CD4-positive, CD25-positive, alpha-beta regulatory T cell (primary cell): Measurements from ENCODE around the gene PDE7B. TPM values are rescaled to one million over a fixed set of nuclear protein-coding genes. Genes with fewer than 3 reads are reported as not detected.
A peak's percentile ranks its signal among the peaks of the same experiment; 100 is the strongest.

Experiments
- ATAC-seq, 2 donors: fragments of 150-1000 bp; cut with Tn5 transposase; one replicate each; pipeline ENCODE4 v1.10.0; 2021; ENCODE audit warnings: low read depth in 2 of 2, moderate number of reproducible peaks in 2 of 2, moderate library complexity in 1 of 2
- DNase-seq, 3 donors: peaks; one replicate each; pipeline versions ENCODE4 v3.0.0 to v3.0.0-alpha.2; 2012 to 2022; ENCODE audit warnings: mixed read lengths in 1 of 3
- H3K27ac ChIP-seq: one replicate; pipeline ENCODE4 v1.7.0; 2013; ENCODE audit warnings: mild to moderate bottlenecking, low read length; ENCODE audit not compliant: insufficient read depth, poor library complexity, severe bottlenecking
- H3K27me3 ChIP-seq: one replicate; pipeline ENCODE4 v1.7.0; 2013; ENCODE audit warnings: low read length; ENCODE audit not compliant: control insufficient read depth, insufficient read depth
- H3K36me3 ChIP-seq: one replicate; pipeline ENCODE4 v1.7.0; 2013; ENCODE audit warnings: mild to moderate bottlenecking, low read length, moderate library complexity; ENCODE audit not compliant: control insufficient read depth, insufficient read depth
- H3K4me1 ChIP-seq: 2 replicates; pipeline ENCODE4 v1.7.0; 2013; ENCODE audit warnings: mild to moderate bottlenecking, low read length; ENCODE audit not compliant: insufficient read depth, control insufficient read depth, poor library complexity, severe bottlenecking
- H3K4me3 ChIP-seq: one replicate; pipeline ENCODE4 v1.7.0; 2013; ENCODE audit warnings: low read depth, mild to moderate bottlenecking, low read length, moderate library complexity
- H3K9me3 ChIP-seq, 2 experiments: 1 replicate in 1 of 2; 2 replicates in 1 of 2; pipeline ENCODE4 v1.7.0; 2013; ENCODE audit warnings: low read length in 2 of 2, mild to moderate bottlenecking in 1 of 2, moderate library complexity in 1 of 2; ENCODE audit not compliant: control insufficient read depth in 2 of 2
- H3K27ac Mint-ChIP-seq, 3 donors: one replicate each; pipeline ENCODE4 v1.8.0; 2020 to 2022; ENCODE audit warnings: mild to moderate bottlenecking in 3 of 3, mixed read lengths in 3 of 3, moderate library complexity in 2 of 3
- H3K27me3 Mint-ChIP-seq: one replicate; pipeline ENCODE4 v1.8.0; 2022; ENCODE audit warnings: mild to moderate bottlenecking, mixed read lengths
- H3K36me3 Mint-ChIP-seq: one replicate; pipeline ENCODE4 v1.8.0; 2020; ENCODE audit warnings: mixed read lengths
- H3K4me1 Mint-ChIP-seq, 4 donors: one replicate each; pipeline ENCODE4 v1.8.0; 2020 to 2022; ENCODE audit warnings: mixed read lengths in 4 of 4, mild to moderate bottlenecking in 1 of 4
- H3K4me3 Mint-ChIP-seq, 4 donors: one replicate each; pipeline ENCODE4 v1.8.0; 2020 to 2022; ENCODE audit warnings: mild to moderate bottlenecking in 4 of 4, mixed read lengths in 4 of 4, moderate library complexity in 3 of 4
- H3K9me3 Mint-ChIP-seq, 7 donors: one replicate each; pipeline ENCODE4 v1.8.0; 2020 to 2022; ENCODE audit warnings: mixed read lengths in 7 of 7, mild to moderate bottlenecking in 3 of 7, moderate library complexity in 2 of 7
- polyA plus RNA-seq, 4 donors: library from polyadenylated mRNA; unstranded; fragments of 300-500 nt; fragmentation: Illumina TruSeq; gene quantifications; one replicate each; pipeline ENCODE4 v1.2.3, GENCODE V29; 2021
- total RNA-seq: library from RNA; stranded (reverse); gene quantifications from one replicate; pipeline ENCODE4 v1.2.3, GENCODE V29; 2022

The PDE7B gene
- total and polyA plus RNA-seq, 5 donors from 2014 or later, result 0.03 to 0.25 (median 0.07) TPM; not detected in 1

GRCh38 chr6:135953818-135954217 is 102.3 kb downstream of the PDE7B start:
- DNase-seq (no peak), ATAC-seq (no peak)
- no peaks in the 10 kb centered on the region for H3K4me1 ChIP-seq
- no peak overlapping the region for H3K4me3 ChIP-seq
- no peaks in the 10 kb centered on the region for H3K36me3 ChIP-seq
- H3K9me3 ChIP-seq, result no peaks in the 10 kb centered on the region
- Mint-ChIP-seq H3K9me3 (no peaks in the 10 kb centered on the region), H3K27me3 (no peaks in the 10 kb centered on the region), H3K4me1 (no peaks in the 10 kb centered on the region), H3K27ac (no peak overlapping the region), H3K36me3 (no peaks in the 10 kb centered on the region), H3K4me3 (no peak overlapping the region)
- H3K27me3 ChIP-seq, result no peaks in the 10 kb centered on the region
- H3K27ac ChIP-seq, result no peak overlapping the region

- Mint-ChIP-seq H3K36me3 (no peaks in the 10 kb centered on the region), H3K27ac (no peak overlapping the region), H3K9me3 (no peaks in the 10 kb centered on the region), H3K4me3 (no peak overlapping the region), H3K4me1 (no peaks in the 10 kb centered on the region), H3K27me3 (no peaks in the 10 kb centered on the region)
- DNase-seq (no peak), ATAC-seq (no peak)
- Histone ChIP-seq H3K4me1 (no peaks in the 10 kb centered on the region), H3K4me3 (no peak overlapping the region), H3K27ac (no peak overlapping the region), H3K9me3 (no peaks in the 10 kb centered on the region), H3K27me3 (no peaks in the 10 kb centered on the region), H3K36me3 (no peaks in the 10 kb centered on the region)
Observed at GRCh38 chr6:135955099-135955498, 103.6 kb downstream of the PDE7B start.

DNA sequence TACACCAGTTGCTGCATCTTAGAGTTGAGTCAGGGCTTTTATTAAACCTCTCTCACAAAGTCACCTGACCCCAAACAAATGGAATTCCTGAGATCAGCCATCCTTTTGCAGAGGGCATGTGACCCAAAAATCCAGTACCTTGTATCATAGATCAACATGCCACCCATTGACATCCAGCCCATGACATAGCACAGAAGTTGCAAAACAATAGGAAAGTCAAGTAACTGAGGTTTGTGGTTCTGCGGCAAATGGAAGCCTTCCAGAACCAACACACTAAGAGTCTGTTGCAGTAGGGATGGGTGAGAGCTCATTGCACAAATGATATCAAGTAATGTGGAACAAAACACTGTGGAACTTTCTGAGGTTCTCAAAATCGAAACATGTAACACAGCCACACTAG is 111.2 kb downstream of the PDE7B start:
- ATAC-seq, result no peak
- Mint-ChIP-seq H3K27me3 (no peaks in the 10 kb centered on the region), H3K9me3 (peaks cover 0 to 8% (median 2%) of the 10 kb centered on the region in 7 donors), H3K27ac (no peak overlapping the region), H3K4me1 (no peaks in the 10 kb centered on the region), H3K4me3 (no peak overlapping the region), H3K36me3 (no peaks in the 10 kb centered on the region)
- Histone ChIP-seq H3K4me3 (no peak overlapping the region), H3K9me3 (no peaks in the 10 kb centered on the region), H3K4me1 (no peaks in the 10 kb centered on the region), H3K27me3 (no peaks in the 10 kb centered on the region), H3K36me3 (no peaks in the 10 kb centered on the region), H3K27ac (no peak overlapping the region)
- DNase-seq, result no peak

DNA sequence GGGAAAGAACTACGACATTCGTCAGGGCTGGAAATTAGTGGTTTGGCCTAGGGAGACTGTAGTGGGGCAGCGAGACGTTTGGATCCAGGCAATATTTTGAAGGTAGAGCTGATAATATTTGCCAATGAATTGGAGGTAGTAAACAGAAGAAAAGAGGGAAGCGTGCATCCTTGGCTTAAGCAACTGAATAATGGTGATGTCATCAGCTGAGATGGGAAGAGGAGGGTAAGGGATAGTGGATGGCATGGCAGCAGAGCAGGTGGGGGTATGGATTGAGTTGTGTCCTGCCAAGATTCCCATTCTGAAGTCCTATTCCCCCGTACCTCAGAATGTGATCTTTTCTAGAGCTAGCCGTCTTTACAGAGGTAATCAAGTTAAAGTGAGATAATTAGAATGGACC is 119.2 kb downstream of the PDE7B start:
- Histone ChIP-seq H3K36me3 (no peaks in the 10 kb centered on the region), H3K4me3 (no peak overlapping the region), H3K4me1 (no peaks in the 10 kb centered on the region), H3K9me3 (no peaks in the 10 kb centered on the region), H3K27me3 (no peaks in the 10 kb centered on the region), H3K27ac (no peak overlapping the region)
- no peak for DNase-seq
- no peak overlapping the region for H3K4me3 Mint-ChIP-seq
- no peak overlapping the region for H3K27ac Mint-ChIP-seq
- no peak for ATAC-seq
- H3K36me3 Mint-ChIP-seq, result no peaks in the 10 kb centered on the region
- peaks cover 0 to 3% (median 0%) of the 10 kb centered on the region in 7 donors for H3K9me3 Mint-ChIP-seq
- no peaks in the 10 kb centered on the region for H3K27me3 Mint-ChIP-seq
- peaks cover 0 to 2% (median 0%) of the 10 kb centered on the region in 4 donors for H3K4me1 Mint-ChIP-seq

DNA sequence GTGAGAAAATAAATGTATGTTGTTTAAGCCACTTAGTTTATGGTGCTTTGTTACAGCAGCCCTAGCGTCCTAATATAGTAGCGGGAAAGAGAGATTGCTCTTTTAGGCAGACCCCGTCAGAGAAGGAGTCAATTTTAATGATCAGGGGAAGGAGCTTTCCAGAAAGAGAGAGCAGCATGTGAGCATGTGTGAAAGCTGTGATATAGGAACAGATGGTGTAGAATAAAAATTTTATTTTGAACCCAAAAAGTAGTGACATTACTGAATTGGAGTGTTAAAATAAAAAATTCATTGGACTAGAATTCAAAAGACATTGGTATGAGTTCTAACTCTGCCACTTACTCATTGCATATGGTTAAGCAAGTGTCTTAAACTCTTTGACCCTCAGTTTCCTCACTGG is 119.8 kb downstream of the PDE7B start:
- ATAC-seq (no peak), DNase-seq (no peak)
- no peak overlapping the region for H3K27ac Mint-ChIP-seq
- no peaks in the 10 kb centered on the region for H3K36me3 Mint-ChIP-seq
- Histone ChIP-seq H3K4me1 (no peaks in the 10 kb centered on the region), H3K36me3 (no peaks in the 10 kb centered on the region), H3K9me3 (no peaks in the 10 kb centered on the region), H3K27ac (no peak overlapping the region), H3K27me3 (no peaks in the 10 kb centered on the region), H3K4me3 (no peak overlapping the region)
- H3K9me3 Mint-ChIP-seq, result peaks cover 0 to 3% (median 0%) of the 10 kb centered on the region in 7 donors
- peaks cover 0 to 2% (median 0%) of the 10 kb centered on the region in 4 donors for H3K4me1 Mint-ChIP-seq
- H3K27me3 Mint-ChIP-seq, result peaks cover 4% of the 10 kb centered on the region
- no peak overlapping the region for H3K4me3 Mint-ChIP-seq

DNA sequence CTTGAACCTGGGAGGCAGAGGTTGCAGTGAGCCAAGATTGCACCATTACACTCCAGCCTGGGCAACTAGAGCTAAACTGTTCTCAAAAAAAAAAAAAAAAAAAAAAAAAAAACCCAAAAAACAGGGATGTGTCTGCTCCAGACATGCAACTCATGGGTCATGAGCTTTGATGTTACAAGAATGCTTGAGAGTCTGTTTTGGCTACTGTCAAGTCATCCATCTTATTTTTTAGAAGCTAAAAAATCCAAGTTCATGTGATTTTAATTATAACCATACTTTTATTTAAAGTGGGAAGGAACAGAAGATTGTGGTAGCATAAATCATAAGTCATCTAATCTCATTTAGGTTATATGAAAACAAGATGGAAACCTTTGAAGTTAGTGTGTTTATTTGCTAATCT is 120.6 kb downstream of the PDE7B start:
- no peak overlapping the region for H3K4me3 ChIP-seq
- no peak overlapping the region for H3K27ac ChIP-seq
- peaks cover 0 to 2% (median 0%) of the 10 kb centered on the region in 4 donors for H3K4me1 Mint-ChIP-seq
- H3K9me3 Mint-ChIP-seq, result peaks cover 0 to 3% (median 0%) of the 10 kb centered on the region in 7 donors
- ATAC-seq, result no peak
- H3K9me3 ChIP-seq, result no peaks in the 10 kb centered on the region
- no peaks in the 10 kb centered on the region for H3K36me3 ChIP-seq
- peak in 1 of 3 donors; percentile 3 for DNase-seq
- no peak overlapping the region for H3K4me3 Mint-ChIP-seq
- no peaks in the 10 kb centered on the region for H3K36me3 Mint-ChIP-seq
- no peak overlapping the region for H3K27ac Mint-ChIP-seq
- peaks cover 4% of the 10 kb centered on the region for H3K27me3 Mint-ChIP-seq
- H3K4me1 ChIP-seq, result no peaks in the 10 kb centered on the region
- H3K27me3 ChIP-seq, result no peaks in the 10 kb centered on the region

DNA sequence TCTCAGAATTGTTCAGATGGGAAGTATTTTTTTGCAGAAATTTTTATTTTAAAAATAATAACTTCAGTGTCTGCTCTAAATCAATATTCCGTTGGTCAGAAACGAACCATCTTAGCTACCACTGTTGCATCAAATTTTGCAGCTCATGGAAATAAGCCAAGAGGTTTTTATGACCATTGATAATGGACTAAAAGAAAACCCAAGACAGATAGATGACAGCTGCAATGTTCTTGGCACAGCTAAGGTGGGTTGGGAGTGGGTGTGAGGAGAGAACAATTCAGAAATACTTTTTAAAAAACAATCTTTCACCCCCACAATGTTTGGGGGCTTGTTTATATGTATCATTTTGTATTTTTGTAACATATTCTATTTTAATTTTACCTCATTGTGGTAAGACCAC is 121.1 kb downstream of the PDE7B start:
- Histone ChIP-seq H3K4me3 (no peak overlapping the region), H3K27ac (no peak overlapping the region), H3K4me1 (no peaks in the 10 kb centered on the region), H3K36me3 (no peaks in the 10 kb centered on the region), H3K27me3 (no peaks in the 10 kb centered on the region), H3K9me3 (no peaks in the 10 kb centered on the region)
- no peaks in the 10 kb centered on the region for H3K36me3 Mint-ChIP-seq
- DNase-seq (no peak), ATAC-seq (no peak)
- H3K9me3 Mint-ChIP-seq, result peaks cover 0 to 3% (median 0%) of the 10 kb centered on the region in 7 donors
- H3K4me3 Mint-ChIP-seq, result no peak overlapping the region
- peaks cover 0 to 2% (median 0%) of the 10 kb centered on the region in 4 donors for H3K4me1 Mint-ChIP-seq
- peaks cover 4% of the 10 kb centered on the region for H3K27me3 Mint-ChIP-seq
- no peak overlapping the region for H3K27ac Mint-ChIP-seq

- no peaks in the 10 kb centered on the region for H3K36me3 ChIP-seq
- H3K9me3 ChIP-seq, result no peaks in the 10 kb centered on the region
- Mint-ChIP-seq H3K36me3 (no peaks in the 10 kb centered on the region), H3K27me3 (peaks cover 4% of the 10 kb centered on the region), H3K27ac (no peak overlapping the region), H3K9me3 (peaks cover 0 to 3% (median 0%) of the 10 kb centered on the region in 7 donors), H3K4me3 (no peak overlapping the region), H3K4me1 (peaks cover 0 to 2% (median 0%) of the 10 kb centered on the region in 4 donors)
- no peaks in the 10 kb centered on the region for H3K4me1 ChIP-seq
- DNase-seq (no peak), ATAC-seq (no peak)
- no peaks in the 10 kb centered on the region for H3K27me3 ChIP-seq
- H3K4me3 ChIP-seq, result no peak overlapping the region
- H3K27ac ChIP-seq, result no peak overlapping the region
Observed at GRCh38 chr6:135974426-135974825, 122.9 kb downstream of the PDE7B start.
